ENCODE results near the gene TIRAP.

DNA sequence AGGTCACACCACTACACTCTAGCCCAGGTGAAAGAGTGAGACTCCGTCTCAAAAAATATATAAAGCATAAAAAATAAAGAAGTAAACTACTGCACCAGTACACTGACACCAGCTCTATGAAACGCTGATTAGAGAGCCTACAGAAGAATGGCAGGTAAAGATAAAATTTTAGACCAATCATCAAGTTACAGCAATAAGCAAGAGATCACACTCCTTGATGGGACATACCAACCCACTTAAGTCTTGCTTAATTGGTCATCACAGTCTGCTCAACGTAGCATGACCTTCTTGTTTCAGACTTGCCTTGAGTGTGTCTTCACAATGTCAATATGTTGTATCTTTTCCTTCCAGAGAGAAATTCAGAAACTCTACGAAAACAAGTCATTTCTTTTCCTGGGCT lies 26.7 kb upstream of the TIRAP start:
- no peak for TF ChIP-seq JUND (IDR thresholded peaks at IDR 0.05; ENCODE audit: borderline replicate concordance, low read depth, low read length)
- TF ChIP-seq JUND (tag; IDR thresholded peaks at IDR 0.05; ENCODE audit: borderline replicate concordance, low read depth, low read length), result no peak
- TF ChIP-seq WHSC1 (IDR thresholded peaks at IDR 0.05; ENCODE audit: low read length), result no peak
- no peak for TF ChIP-seq SETDB1 (IDR thresholded peaks at IDR 0.05; ENCODE audit: low read length)

All from K562 (cell line).